HL-60 (cell line): ENCODE measurements around the gene PROZ.

Source experiments
- DNase-seq, 2 experiments: peaks; one replicate each; pipeline ENCODE4 v3.0.0-alpha.2; 2010 to 2020; ENCODE audit warnings: low read depth in 1 of 2, low spot score in 1 of 2
- H3K27ac ChIP-seq: fragments of 250-450 bp; sonication (Bioruptor Pico); replicated peaks from 2 replicates; pipeline ENCODE4 v1.5.1; 2020; ENCODE audit warnings: mild to moderate bottlenecking, moderate library complexity
- H3K27me3 ChIP-seq: fragments of 250-450 bp; sonication (Bioruptor Pico); 2 replicates; pipeline ENCODE4 v1.5.1; 2021; ENCODE audit warnings: mild to moderate bottlenecking, moderate library complexity; ENCODE audit not compliant: insufficient read depth, poor library complexity, severe bottlenecking
- H3K4me3 ChIP-seq: replicated peaks from 2 replicates; pipeline ENCODE4 v1.5.1; 2011; ENCODE audit warnings: mild to moderate bottlenecking, control low read depth, low read length; ENCODE audit not compliant: insufficient read depth
- GABPA ChIP-seq: IDR thresholded peaks from 2 replicates; pipeline ENCODE4 v1.6.1; 2012; ENCODE audit warnings: low read depth
- POLR2AphosphoS5 ChIP-seq: IDR thresholded peaks from 2 replicates; pipeline ENCODE4 v1.6.1; 2012; ENCODE audit warnings: low read depth
- SPI1 ChIP-seq: IDR thresholded peaks from 2 replicates; pipeline ENCODE4 v1.6.1; 2012; ENCODE audit warnings: low read depth, mild to moderate bottlenecking, borderline replicate concordance
- long read RNA-seq: library from polyadenylated mRNA; unstranded; transcript quantifications from one replicate; pipeline ENCODE4 v2.0.0, GENCODE V29; 2020
- TF ChIP-seq, protein P1 (sequence below): IDR thresholded peaks from one replicate; pipeline ENCODE4 v1.5.1; 2011; ENCODE audit warnings: low read length, control low read depth, inconsistent platforms; ENCODE audit not compliant: insufficient read depth
- TF ChIP-seq, protein P2 (sequence below): IDR thresholded peaks from 2 replicates; pipeline ENCODE4 v1.6.1; 2012; ENCODE audit warnings: low read depth; ENCODE audit not compliant: insufficient replicate concordance

PROZ gene, protein sequence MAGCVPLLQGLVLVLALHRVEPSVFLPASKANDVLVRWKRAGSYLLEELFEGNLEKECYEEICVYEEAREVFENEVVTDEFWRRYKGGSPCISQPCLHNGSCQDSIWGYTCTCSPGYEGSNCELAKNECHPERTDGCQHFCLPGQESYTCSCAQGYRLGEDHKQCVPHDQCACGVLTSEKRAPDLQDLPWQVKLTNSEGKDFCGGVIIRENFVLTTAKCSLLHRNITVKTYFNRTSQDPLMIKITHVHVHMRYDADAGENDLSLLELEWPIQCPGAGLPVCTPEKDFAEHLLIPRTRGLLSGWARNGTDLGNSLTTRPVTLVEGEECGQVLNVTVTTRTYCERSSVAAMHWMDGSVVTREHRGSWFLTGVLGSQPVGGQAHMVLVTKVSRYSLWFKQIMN
- long read RNA-seq = 0 reads

DNA sequence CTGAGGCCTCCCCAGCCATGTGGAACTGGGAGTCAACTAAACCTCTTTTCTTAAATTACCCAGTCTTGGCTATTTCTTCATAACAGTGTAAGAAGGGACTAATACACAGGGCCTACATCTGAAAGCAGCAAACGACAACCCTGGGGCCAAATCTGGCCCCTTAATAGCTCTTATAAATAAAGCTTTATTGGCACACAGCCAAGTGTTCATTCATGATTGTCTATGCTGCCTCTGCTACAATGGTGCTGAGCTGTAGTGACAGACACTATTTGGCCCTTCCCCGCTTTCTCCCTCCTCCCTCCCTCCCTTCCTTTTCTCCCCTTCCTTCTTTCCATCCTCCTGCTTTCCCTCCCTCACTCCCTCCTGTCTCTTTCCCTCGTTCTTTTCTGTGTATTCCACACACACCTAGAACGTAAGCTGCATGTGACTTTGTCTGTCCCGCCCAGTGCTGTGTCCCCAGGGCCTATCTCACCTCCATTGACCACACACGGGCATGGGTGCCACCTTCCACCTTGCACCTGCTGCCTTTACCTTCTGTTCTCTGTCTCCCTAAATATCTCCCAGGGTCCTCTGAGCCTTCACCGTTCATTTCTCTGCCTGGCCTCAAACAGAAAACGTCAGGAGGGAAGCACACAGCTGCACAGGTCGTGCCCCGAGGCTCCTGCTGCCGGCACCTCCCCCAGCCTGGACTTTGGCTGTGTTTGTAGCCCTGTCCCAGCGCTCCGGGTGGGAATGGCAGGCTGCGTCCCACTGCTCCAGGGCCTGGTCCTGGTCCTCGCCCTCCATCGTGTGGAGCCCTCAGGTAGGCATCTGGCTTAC is at the start of gene PROZ:
Gene PROZ (plus strand): TSS at position 720 of the 819 bp plus-strand sequence. CDS start 13 bp downstream, at position 733.
- no peak for TF ChIP-seq GABPA
- TF ChIP-seq, protein P1, sequence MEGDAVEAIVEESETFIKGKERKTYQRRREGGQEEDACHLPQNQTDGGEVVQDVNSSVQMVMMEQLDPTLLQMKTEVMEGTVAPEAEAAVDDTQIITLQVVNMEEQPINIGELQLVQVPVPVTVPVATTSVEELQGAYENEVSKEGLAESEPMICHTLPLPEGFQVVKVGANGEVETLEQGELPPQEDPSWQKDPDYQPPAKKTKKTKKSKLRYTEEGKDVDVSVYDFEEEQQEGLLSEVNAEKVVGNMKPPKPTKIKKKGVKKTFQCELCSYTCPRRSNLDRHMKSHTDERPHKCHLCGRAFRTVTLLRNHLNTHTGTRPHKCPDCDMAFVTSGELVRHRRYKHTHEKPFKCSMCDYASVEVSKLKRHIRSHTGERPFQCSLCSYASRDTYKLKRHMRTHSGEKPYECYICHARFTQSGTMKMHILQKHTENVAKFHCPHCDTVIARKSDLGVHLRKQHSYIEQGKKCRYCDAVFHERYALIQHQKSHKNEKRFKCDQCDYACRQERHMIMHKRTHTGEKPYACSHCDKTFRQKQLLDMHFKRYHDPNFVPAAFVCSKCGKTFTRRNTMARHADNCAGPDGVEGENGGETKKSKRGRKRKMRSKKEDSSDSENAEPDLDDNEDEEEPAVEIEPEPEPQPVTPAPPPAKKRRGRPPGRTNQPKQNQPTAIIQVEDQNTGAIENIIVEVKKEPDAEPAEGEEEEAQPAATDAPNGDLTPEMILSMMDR = no peak
- no peak for TF ChIP-seq POLR2AphosphoS5
- no peak for TF ChIP-seq SPI1
- TF ChIP-seq, protein P2, sequence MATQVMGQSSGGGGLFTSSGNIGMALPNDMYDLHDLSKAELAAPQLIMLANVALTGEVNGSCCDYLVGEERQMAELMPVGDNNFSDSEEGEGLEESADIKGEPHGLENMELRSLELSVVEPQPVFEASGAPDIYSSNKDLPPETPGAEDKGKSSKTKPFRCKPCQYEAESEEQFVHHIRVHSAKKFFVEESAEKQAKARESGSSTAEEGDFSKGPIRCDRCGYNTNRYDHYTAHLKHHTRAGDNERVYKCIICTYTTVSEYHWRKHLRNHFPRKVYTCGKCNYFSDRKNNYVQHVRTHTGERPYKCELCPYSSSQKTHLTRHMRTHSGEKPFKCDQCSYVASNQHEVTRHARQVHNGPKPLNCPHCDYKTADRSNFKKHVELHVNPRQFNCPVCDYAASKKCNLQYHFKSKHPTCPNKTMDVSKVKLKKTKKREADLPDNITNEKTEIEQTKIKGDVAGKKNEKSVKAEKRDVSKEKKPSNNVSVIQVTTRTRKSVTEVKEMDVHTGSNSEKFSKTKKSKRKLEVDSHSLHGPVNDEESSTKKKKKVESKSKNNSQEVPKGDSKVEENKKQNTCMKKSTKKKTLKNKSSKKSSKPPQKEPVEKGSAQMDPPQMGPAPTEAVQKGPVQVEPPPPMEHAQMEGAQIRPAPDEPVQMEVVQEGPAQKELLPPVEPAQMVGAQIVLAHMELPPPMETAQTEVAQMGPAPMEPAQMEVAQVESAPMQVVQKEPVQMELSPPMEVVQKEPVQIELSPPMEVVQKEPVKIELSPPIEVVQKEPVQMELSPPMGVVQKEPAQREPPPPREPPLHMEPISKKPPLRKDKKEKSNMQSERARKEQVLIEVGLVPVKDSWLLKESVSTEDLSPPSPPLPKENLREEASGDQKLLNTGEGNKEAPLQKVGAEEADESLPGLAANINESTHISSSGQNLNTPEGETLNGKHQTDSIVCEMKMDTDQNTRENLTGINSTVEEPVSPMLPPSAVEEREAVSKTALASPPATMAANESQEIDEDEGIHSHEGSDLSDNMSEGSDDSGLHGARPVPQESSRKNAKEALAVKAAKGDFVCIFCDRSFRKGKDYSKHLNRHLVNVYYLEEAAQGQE = no peak
- Histone ChIP-seq H3K27me3 (peaks cover 5% of the 10 kb centered on the region), H3K27ac (no peak within 1 kb of the TSS), H3K4me3 (no peak within 1 kb of the TSS)
- no peak for DNase-seq

DNA sequence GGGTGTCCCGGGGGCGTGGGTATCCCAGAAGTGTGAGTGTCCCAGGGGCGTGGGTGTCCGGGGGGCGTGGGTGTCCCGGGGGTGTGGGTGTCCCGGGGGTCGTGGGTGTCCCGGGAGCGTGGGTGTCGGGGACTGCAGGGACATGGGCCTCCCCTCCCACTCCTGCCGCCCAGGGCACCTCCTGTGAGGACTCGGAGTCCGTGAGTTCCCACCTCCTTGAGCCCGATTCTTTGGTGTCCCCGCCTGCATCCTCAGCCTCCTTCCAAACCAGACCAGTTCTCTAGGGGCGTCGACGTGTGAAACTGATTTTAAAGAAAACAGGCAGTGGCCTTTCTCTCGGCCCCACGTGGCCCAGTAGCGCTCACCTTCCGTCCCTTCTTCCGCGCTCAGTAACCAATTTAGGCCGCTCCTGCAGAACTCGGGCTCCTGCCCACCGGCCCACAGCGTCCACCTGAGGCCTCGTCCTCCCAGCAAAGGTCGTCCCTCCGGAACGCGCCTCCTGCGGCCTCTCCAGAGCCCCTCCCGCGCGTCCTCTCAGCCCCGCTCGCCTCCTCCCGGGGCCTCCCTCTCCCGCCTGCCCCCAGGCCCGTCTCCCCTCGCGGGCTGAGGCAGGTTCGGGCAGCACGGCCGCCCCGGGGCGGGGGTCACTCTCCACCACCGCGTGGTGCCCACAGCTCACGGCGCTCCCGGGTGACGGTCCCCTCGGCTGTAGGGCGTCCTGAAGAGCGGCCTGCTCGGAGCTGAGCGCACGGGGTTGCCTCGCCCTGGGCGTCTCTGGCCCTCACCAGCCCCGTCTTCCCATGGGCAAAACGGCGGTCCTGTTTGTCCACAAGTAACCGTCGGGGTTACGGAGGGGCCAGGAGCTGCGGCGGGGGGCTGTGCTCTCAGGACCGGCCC is 49.0 kb upstream of the PROZ start:
- no peak overlapping the region for H3K27ac ChIP-seq
- no peak overlapping the region for H3K4me3 ChIP-seq
- TF ChIP-seq, protein P2 = no peak
- no peak for TF ChIP-seq SPI1
- TF ChIP-seq, protein P1 = no peak
- no peak for TF ChIP-seq GABPA
- TF ChIP-seq POLR2AphosphoS5 = no peak
- peaks cover 27% of the 10 kb centered on the region for H3K27me3 ChIP-seq
- DNase-seq = no peak

DNA sequence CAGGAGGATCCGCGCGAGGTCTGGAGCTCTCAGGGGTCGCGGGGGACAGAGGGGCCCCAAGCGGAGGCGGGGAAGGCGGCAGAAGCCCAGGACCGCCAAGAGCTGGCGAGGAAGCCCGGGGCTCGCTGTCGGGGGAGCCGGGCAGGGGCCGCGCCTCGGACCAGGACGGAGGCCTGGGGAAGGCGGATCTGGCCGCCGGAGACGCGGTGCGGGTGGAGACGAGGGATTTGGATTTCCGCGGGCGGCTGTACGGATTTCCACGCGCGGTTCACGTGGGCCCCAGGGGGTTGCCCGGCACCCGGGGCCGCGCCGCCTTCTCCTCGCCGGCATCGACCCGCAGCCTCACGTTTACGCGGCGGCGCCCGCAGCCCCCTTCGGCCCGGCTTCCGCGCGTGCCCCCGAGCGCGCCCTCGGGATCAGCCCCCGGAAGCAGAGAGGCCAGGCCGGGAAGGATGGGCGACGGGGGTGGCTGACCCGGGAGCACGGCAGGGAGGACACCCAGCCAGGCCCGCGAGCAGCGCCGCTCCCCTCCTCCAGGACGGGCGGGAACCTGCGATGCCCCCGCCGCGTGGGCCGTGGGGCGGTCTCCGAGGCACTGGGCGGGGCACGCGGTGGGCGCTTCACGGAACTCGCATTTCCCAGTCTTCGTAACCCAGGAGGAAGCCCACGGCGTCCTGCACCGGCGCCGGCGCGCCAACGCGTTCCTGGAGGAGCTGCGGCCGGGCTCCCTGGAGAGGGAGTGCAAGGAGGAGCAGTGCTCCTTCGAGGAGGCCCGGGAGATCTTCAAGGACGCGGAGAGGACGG is 48.2 kb upstream of the PROZ start:
- TF ChIP-seq, protein P2 = no peak
- TF ChIP-seq SPI1 (no peak), GABPA (no peak), POLR2AphosphoS5 (no peak)
- TF ChIP-seq, protein P1 = no peak
- no peak overlapping the region for H3K27ac ChIP-seq
- DNase-seq = no peak
- peaks cover 28% of the 10 kb centered on the region for H3K27me3 ChIP-seq
- H3K4me3 ChIP-seq = no peak overlapping the region
